ENCODE data around the gene MRTO4.
"Not testable (repeated sequence)": the region's sequence is repeated elsewhere in the genome, so short reads cannot be mapped to it uniquely, and the experiment has no call there.

Gene MRTO4

DNA sequence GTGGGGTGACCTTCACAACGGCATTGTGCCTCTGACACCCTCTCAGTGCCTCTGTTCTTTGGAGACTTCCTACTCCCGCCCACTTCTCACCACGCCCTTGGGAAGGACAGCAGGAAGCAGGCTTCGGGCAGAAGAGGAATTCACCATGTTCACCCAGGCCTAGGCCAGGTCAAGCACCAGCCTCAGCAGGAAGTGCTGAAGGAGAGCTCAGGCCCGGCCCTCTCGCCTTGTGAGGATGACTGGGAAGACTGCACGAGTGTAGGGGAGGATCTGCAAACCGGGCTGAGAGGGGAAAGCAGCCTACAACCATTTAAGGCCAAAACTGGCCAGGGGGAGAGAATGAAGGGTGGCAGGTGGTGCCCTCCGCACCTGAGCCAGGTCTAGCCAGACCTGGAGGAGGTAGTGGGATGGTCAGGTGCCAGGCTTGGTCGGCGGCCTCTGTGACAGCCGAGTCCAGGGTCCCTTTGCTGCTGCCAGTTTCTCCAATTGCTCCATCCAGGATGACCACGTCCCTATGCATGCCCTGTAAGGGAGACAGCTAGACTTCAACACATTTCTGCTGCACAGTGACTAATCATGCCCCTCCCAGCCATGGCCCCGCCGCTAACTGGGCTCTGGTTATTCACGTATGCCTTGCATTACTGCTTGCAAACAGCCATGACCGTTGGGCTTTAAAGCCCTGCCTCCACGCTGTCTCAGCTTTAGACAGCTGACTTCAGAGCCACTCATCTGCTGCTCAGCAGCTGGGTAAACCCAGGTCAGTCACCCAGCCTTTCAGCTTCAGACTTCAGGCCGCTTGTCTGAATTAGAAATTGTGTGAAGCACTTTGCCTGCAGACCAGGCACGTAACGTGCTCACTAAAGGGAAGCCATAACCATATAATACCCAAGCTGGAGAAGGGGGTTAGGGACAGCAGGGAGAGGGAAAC lies 8.9 kb downstream of the MRTO4 start:
- Histone ChIP-seq H3K4me1 (ENCODE audit: control insufficient read depth, insufficient read depth, low read length) (no peaks in the 10 kb centered on the region), H3K9me3 (ENCODE audit: control insufficient read depth, insufficient read depth, low read length) (no peaks in the 10 kb centered on the region), H3K4me3 (ENCODE audit: low read depth, low read length) (no peak overlapping the region), H3K36me3 (ENCODE audit: control insufficient read depth, insufficient read depth, low read length) (peaks cover 48% of the 10 kb centered on the region), H3K9ac (ENCODE audit: low read depth, low read length) (no peak overlapping the region), H3K27me3 (ENCODE audit: control insufficient read depth, insufficient read depth, low read length) (no peaks in the 10 kb centered on the region)

DNA sequence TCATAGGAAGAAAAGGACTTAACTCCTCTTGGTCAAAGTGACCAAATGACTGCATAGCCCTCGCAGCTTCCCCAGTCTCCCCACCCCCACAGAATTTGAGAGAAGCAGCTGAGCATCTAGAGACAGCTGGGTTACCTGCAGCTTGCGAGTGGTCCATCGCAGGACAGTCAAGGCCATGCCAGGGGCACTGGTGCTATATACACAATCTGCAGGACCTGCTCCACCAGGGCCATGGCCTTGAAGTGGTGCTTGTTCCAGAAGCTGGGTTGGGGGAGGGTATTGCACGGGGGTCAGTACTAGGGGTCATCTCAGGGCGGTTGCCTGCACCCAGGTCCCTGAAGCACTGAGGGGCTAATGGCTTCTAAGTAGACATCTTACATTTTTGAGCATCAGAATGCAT lies 10.4 kb downstream of the MRTO4 start:
- no peaks in the 10 kb centered on the region for H3K27me3 ChIP-seq (ENCODE audit: control insufficient read depth, insufficient read depth, low read length)
- H3K4me3 ChIP-seq (ENCODE audit: low read depth, low read length): no peak overlapping the region
- no peak overlapping the region for H3K9ac ChIP-seq (ENCODE audit: low read depth, low read length)
- no peaks in the 10 kb centered on the region for H3K4me1 ChIP-seq (ENCODE audit: control insufficient read depth, insufficient read depth, low read length)
- no peaks in the 10 kb centered on the region for H3K9me3 ChIP-seq (ENCODE audit: control insufficient read depth, insufficient read depth, low read length)
- peaks cover 34% of the 10 kb centered on the region for H3K36me3 ChIP-seq (ENCODE audit: control insufficient read depth, insufficient read depth, low read length)

DNA sequence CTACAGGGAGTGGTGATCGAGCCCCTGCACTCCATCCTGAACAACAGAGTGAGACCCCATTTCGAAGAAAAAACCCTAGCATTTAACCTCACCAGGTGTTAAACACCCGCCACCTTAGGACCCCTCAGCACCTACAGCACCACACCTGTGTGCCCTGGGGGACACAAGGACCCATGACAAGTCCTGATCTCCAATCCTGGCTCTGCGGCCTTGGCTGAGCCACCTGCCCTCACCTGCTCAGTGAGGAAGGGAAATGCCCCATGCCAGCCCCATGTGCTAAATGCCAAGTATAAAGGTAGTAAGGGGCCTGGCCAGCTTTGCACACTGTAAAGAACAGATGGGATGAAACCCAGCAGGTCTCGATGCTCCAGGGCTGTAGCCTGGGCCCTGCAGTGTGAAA lies 11.1 kb downstream of the MRTO4 start:
- no peaks in the 10 kb centered on the region for H3K9me3 ChIP-seq (ENCODE audit: control insufficient read depth, insufficient read depth, low read length)
- no peak overlapping the region for H3K4me3 ChIP-seq (ENCODE audit: low read depth, low read length)
- H3K27me3 ChIP-seq (ENCODE audit: control insufficient read depth, insufficient read depth, low read length): no peaks in the 10 kb centered on the region
- H3K9ac ChIP-seq (ENCODE audit: low read depth, low read length): no peak overlapping the region
- peaks cover 27% of the 10 kb centered on the region for H3K36me3 ChIP-seq (ENCODE audit: control insufficient read depth, insufficient read depth, low read length)
- no peaks in the 10 kb centered on the region for H3K4me1 ChIP-seq (ENCODE audit: control insufficient read depth, insufficient read depth, low read length)

DNA sequence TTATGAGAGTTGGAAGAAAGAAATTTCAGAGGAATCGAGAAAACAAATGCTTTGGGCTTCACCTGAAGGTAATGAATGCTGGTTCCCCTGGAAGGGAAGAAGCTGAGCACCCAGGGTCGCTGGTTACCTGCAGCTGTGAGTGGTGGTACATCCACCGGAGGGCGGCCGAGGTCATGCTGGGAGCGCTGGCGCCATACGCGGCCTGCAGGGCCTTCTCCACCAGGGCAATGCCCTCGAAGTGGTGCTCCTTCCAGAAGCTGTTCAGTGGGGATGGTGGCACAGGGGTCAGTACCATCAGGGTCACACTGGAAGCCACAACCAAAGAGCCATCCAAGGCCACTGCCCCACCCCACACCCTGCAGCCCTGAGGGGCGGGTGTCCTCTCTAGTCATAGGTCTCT lies 16.8 kb downstream of the MRTO4 start:
- Histone ChIP-seq H3K36me3 (ENCODE audit: control insufficient read depth, insufficient read depth, low read length) (no peaks in the 10 kb centered on the region), H3K4me3 (ENCODE audit: low read depth, low read length) (no peak overlapping the region), H3K27me3 (ENCODE audit: control insufficient read depth, insufficient read depth, low read length) (peaks cover 6% of the 10 kb centered on the region), H3K9me3 (ENCODE audit: control insufficient read depth, insufficient read depth, low read length) (no peaks in the 10 kb centered on the region), H3K4me1 (ENCODE audit: control insufficient read depth, insufficient read depth, low read length) (no peaks in the 10 kb centered on the region), H3K9ac (ENCODE audit: low read depth, low read length) (no peak overlapping the region)

DNA sequence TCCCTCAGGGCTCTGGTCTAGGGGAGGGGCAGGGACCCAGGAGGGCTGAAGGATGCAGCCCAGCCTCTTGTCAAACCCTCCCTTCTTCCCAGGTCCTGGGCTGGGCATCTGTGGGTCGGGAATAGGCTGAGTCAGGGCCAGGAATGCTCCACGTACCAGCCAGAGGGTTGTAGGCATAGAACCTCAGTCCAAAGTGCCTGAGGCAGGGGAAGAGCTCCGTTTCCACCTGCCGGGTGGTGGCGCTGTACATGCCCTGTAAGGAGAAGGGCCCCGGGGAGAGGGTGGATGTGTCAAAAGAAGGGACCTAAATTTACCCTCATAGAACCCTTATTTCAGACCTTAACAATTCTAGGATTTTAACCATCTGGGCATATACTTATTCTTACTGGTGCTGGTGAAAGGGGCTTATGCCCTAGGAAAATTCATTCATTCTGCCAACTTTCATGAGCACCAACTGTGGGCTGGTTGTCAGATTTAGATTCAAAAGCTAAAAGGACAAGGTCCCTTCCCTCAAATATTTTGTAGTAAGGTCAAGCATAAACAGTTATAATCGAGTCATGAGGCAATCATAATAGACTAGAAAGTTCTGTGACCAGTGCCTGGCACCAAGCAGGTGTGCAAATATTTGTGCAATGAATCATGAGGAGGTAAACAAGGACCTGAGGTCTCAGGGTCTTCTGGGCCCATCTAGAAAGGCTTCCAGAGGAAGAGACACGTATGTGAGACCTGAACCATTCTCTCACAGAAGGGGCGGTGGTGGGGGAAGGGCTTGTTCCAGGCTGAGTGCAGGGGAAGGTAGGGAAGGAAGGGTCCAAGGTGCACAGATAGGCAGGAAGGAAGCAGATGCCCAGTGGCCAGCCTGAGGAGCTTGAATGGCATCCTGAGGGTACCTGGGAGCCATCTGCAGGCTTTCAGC lies 18.1 kb downstream of the MRTO4 start:
- H3K4me1 ChIP-seq (ENCODE audit: control insufficient read depth, insufficient read depth, low read length); H3K4me3 ChIP-seq (ENCODE audit: low read depth, low read length); H3K9ac ChIP-seq (ENCODE audit: low read depth, low read length); H3K36me3 ChIP-seq (ENCODE audit: control insufficient read depth, insufficient read depth, low read length); H3K9me3 ChIP-seq (ENCODE audit: control insufficient read depth, insufficient read depth, low read length): not testable (repeated sequence)
- H3K27me3 ChIP-seq (ENCODE audit: control insufficient read depth, insufficient read depth, low read length): peaks cover 16% of the 10 kb centered on the region

DNA sequence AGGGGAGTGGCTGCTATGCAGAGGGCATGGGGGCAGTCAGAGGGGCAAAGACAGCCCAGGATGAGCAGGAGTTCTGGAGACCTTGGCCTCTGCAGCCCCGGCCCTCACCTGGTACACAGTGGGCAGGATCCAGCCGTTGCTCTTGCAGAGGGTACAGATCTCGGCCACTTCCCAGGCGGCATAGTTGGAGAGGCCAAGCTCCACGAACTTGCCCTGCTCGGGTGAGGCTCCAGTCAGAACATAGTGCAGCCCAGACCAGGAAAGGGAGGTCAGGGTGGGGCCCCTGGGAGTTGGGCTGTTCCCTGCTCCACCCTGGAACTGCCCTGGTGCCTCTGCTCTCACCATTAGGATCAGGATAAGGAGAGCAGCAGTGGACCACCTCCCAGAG lies 18.7 kb downstream of the MRTO4 start:
- H3K36me3 ChIP-seq (ENCODE audit: control insufficient read depth, insufficient read depth, low read length); H3K9me3 ChIP-seq (ENCODE audit: control insufficient read depth, insufficient read depth, low read length); H3K4me1 ChIP-seq (ENCODE audit: control insufficient read depth, insufficient read depth, low read length); H3K4me3 ChIP-seq (ENCODE audit: low read depth, low read length); H3K9ac ChIP-seq (ENCODE audit: low read depth, low read length): not testable (repeated sequence)
- H3K27me3 ChIP-seq (ENCODE audit: control insufficient read depth, insufficient read depth, low read length): peaks cover 16% of the 10 kb centered on the region

DNA sequence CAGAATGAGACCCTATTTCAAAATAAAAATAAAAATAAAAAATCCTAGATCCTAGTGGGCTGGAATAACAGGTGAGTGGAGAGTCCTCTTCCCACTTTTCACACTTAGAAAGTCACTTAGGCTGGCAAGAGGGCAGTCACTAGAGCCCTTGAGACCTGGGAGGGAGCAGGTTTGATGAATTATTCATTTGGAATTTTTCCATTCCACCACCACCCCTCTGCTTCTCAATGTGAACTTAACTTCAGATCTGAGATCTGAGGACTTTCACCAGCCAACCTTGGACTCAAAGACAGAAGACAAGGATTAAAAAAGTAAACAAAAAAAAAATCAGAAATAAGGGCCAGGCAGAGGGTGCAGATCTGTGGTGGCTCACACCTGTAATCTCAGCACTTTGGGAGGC lies 20.5 kb downstream of the MRTO4 start:
- Histone ChIP-seq H3K4me3 (ENCODE audit: low read depth, low read length) (no peak overlapping the region), H3K4me1 (ENCODE audit: control insufficient read depth, insufficient read depth, low read length) (no peaks in the 10 kb centered on the region), H3K27me3 (ENCODE audit: control insufficient read depth, insufficient read depth, low read length) (peaks cover 16% of the 10 kb centered on the region), H3K9me3 (ENCODE audit: control insufficient read depth, insufficient read depth, low read length) (no peaks in the 10 kb centered on the region), H3K36me3 (ENCODE audit: control insufficient read depth, insufficient read depth, low read length) (no peaks in the 10 kb centered on the region), H3K9ac (ENCODE audit: low read depth, low read length) (no peak overlapping the region)

DNA sequence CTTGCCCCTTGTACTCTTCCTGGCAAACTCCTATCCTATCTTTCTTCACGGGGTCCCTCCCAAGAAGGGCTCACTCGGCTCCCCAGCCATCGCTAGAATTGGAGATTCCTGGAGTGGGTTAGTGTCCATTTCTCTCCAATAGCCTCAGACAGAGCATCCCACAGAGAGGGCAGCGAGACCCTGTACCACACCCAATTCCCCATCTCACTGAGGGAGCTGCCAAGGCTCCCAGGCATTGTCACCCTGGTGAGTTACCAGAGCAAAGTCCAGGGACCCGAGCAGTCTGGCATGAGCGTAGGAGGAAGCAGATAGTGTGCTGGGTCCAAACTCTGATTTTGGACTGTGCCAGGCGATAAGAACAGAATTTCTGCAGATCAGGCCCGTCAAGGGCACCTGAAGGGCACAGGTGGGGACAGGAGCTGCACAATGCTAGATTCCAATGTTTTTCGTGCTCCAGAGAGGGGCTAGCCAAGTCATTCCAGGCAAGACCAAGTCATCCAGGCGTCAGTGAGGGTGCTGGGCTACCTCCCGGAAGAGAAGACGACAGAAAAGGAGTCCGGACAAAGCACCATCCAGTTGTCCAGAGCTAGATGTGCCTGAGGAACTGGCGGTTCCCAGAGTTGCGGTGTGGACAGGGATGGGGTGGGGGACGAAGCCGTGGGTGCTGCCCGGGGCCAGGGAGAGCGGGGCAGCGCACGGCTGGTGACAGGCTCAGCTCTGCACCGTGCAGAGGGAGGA lies 21.7 kb downstream of the MRTO4 start:
- no peak overlapping the region for H3K9ac ChIP-seq (ENCODE audit: low read depth, low read length)
- H3K27me3 ChIP-seq (ENCODE audit: control insufficient read depth, insufficient read depth, low read length): peaks cover 16% of the 10 kb centered on the region
- H3K36me3 ChIP-seq (ENCODE audit: control insufficient read depth, insufficient read depth, low read length): no peaks in the 10 kb centered on the region
- no peaks in the 10 kb centered on the region for H3K4me1 ChIP-seq (ENCODE audit: control insufficient read depth, insufficient read depth, low read length)
- no peak overlapping the region for H3K4me3 ChIP-seq (ENCODE audit: low read depth, low read length)
- no peaks in the 10 kb centered on the region for H3K9me3 ChIP-seq (ENCODE audit: control insufficient read depth, insufficient read depth, low read length)

DNA sequence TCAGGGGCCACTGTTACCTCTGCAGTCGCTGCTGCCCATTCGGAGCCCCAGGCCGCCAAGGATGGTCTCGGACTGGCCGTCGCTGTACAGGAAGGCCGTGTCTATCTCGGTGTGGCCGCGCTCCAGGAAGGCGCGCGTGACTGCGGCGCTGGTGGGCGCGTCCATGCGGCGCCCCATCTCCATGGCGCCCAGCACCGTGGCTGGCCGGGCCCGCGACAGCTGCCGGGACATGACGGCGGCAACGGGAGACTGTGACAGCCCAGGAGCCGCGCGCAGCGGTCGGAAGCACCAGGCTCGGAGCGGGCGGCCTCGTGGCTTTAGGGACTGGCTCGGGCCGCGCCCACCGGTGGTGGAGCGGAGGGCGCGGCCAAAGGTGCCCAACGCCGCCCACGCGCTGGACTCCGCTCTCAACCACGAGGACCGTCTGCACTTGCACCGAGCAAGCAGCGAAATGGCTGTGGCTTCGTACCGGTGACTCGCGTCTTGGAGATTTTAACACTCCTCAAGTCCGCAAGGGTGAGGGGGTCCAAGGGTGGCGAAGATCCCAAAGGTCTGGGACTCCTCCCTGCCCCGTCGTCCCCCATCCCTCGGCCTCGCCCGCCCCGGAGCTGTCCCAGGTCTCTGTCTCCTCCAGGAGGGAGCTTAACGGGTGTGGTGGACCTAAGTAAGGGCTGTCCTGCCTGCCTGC lies 22.4 kb downstream of the MRTO4 start:
- H3K9ac ChIP-seq (ENCODE audit: low read depth, low read length); H3K36me3 ChIP-seq (ENCODE audit: control insufficient read depth, insufficient read depth, low read length); H3K9me3 ChIP-seq (ENCODE audit: control insufficient read depth, insufficient read depth, low read length); H3K4me1 ChIP-seq (ENCODE audit: control insufficient read depth, insufficient read depth, low read length): not testable (repeated sequence)
- peaks cover 16% of the 10 kb centered on the region for H3K27me3 ChIP-seq (ENCODE audit: control insufficient read depth, insufficient read depth, low read length)
- peak overlapping the region; percentile 48 for H3K4me3 ChIP-seq (ENCODE audit: low read depth, low read length)

DNA sequence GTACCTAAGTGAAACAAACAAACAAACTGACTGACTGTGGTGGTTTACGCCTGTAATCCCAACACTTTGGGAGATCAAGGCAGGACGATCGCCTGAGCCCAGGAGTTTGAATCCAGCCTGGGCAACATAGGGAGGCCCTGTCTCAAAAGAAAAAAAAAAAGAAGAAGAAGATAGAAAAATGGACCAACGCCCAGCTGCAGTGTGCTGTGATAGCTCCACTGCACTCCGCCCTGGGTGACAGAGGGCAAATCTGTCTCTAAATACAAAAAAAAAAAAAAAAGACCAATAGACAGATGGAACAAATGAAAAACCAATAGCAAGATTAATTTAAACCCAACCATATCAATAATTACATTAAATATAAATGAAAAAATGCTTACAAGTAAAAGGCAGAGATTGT lies 23.0 kb downstream of the MRTO4 start:
- H3K9ac ChIP-seq (ENCODE audit: low read depth, low read length): no peak overlapping the region

DNA sequence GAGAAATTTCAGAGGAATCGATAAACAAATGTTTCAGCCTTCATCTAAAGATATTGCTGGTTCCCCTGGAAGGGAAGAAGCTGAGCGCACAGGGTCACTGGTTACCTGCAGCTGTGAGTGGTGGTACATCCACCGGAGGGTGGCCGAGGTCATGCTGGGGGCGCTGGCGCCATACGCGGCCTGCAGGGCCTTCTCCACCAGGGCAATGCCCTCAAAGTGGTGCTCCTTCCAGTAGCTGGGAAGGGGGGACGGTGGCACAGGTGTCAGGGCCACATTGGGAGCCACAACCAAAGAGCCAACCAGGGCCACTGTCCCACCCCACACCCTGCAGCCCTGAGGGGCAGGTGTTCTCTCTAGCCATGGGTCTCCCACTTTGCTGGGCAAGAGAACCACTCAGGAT lies 32.3 kb downstream of the MRTO4 start:
- Histone ChIP-seq H3K4me3 (ENCODE audit: low read depth, low read length) (no peak overlapping the region), H3K9me3 (ENCODE audit: control insufficient read depth, insufficient read depth, low read length) (no peaks in the 10 kb centered on the region), H3K9ac (ENCODE audit: low read depth, low read length) (no peak overlapping the region)

More for the DNA sequence above, 23.0 kb downstream of the MRTO4 start:
- Histone ChIP-seq H3K36me3 (ENCODE audit: control insufficient read depth, insufficient read depth, low read length) (no peaks in the 10 kb centered on the region), H3K4me1 (ENCODE audit: control insufficient read depth, insufficient read depth, low read length) (no peaks in the 10 kb centered on the region), H3K27me3 (ENCODE audit: control insufficient read depth, insufficient read depth, low read length) (peaks cover 16% of the 10 kb centered on the region), H3K4me3 (ENCODE audit: low read depth, low read length) (no peak overlapping the region), H3K9me3 (ENCODE audit: control insufficient read depth, insufficient read depth, low read length) (no peaks in the 10 kb centered on the region)

More for the DNA sequence above, 32.3 kb downstream of the MRTO4 start:
- Histone ChIP-seq H3K27me3 (ENCODE audit: control insufficient read depth, insufficient read depth, low read length) (peaks cover 11% of the 10 kb centered on the region), H3K36me3 (ENCODE audit: control insufficient read depth, insufficient read depth, low read length) (no peaks in the 10 kb centered on the region), H3K4me1 (ENCODE audit: control insufficient read depth, insufficient read depth, low read length) (no peaks in the 10 kb centered on the region)
